SU-DHL-6 (cell line): ENCODE measurements around the gene MBP.

Experiments
- CTCF ChIP-seq: fragments of 200-600 bp; sonication (generic); IDR thresholded peaks from one replicate; pipeline ENCODE4 v1.5.1; 2017; ENCODE audit warnings: antibody characterized with exemption, mild to moderate bottlenecking, low read length, moderate library complexity; ENCODE audit not compliant: insufficient read depth, poor library complexity, severe bottlenecking
- EZH2phosphoT487 ChIP-seq: fragments of 200-600 bp; sonication (generic), shearing (Covaris generic); conservative IDR thresholded peaks from 2 replicates; pipeline ENCODE4 v1.6.1; 2018; ENCODE audit warnings: mild to moderate bottlenecking, antibody characterized with exemption, low read length, moderate library complexity, mixed read lengths

- no peak for TF ChIP-seq CTCF
- TF ChIP-seq EZH2phosphoT487 = no peak
Observed at GRCh38 chr18:77091366-77091765, 41.2 kb downstream of the MBP start.
